ENCODE measurements around the gene MOXD1.

GRCh38 chr6:132246120-132246617 is 155.1 kb downstream of the MOXD1 start:
- TF ChIP-seq CTCF (conservative IDR thresholded peaks at IDR 0.05; ENCODE audit: low read length) (no peak), EZH2phosphoT487 (IDR thresholded peaks at IDR 0.05; ENCODE audit: borderline replicate concordance, low read depth, low read length) (no peak)
